ACHN (cell line): ENCODE data around the gene IL32.
"Not testable (repeated sequence)": the region's sequence is repeated elsewhere in the genome, so short reads cannot be mapped to it uniquely, and the experiment has no call there.

Experiments used
- DNase-seq: peaks from one replicate; pipeline ENCODE4 v3.0.0-alpha.2; 2015
- in situ Hi-C: cut with HindIII; loops from 2 replicates; pipeline ENCODE4 v1.10.0; 2017; ENCODE audit warnings: low sequenced_read_pairs, low pct_ligation_motif_present, low pct_unique_long_range_greater_than_20kb

The IL32 gene

DNA sequence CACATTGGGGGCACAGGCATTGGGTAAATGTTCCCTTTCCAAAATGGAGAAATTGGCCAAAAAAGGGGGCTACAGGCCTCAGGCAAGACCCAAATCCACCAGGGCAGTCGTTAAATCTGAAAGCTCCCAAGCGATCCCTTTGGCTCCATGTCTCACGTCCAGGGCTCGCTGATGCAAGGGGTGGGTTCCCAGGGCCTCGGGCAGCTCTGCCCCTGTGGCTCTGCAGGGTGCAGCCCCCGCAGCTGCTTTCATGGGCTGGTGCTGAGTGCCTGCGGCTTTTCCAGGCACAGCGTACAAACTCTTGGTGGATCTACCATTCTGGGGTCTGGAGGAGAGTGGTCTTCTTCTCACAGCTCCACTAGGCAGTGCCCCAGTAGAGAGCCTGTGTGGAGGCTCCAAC lies 18.0 kb downstream of the IL32 start:
- DNase-seq, in situ Hi-C loops: not testable (repeated sequence)

DNA sequence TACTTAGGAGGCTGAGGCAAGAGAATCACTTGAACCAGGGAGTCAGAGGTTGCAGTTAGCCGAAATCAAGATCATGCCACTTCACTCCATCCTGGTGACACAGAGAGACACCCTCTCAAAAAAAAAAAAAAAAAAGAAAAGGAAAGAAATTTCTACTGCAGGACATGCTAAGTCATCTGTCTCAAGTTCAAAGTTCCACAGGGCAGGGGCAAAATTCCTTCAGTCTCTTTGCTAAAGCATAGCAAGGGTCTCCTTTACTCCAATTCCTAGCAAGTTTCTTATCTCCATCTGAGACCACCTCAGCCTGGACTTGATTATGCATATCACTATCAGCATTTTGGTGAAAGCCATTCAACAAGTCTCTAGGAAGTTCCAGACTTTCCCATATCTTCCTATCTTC lies 19.1 kb downstream of the IL32 start:
- in situ Hi-C loops: no loop called here
- DNase-seq: no peak

DNA sequence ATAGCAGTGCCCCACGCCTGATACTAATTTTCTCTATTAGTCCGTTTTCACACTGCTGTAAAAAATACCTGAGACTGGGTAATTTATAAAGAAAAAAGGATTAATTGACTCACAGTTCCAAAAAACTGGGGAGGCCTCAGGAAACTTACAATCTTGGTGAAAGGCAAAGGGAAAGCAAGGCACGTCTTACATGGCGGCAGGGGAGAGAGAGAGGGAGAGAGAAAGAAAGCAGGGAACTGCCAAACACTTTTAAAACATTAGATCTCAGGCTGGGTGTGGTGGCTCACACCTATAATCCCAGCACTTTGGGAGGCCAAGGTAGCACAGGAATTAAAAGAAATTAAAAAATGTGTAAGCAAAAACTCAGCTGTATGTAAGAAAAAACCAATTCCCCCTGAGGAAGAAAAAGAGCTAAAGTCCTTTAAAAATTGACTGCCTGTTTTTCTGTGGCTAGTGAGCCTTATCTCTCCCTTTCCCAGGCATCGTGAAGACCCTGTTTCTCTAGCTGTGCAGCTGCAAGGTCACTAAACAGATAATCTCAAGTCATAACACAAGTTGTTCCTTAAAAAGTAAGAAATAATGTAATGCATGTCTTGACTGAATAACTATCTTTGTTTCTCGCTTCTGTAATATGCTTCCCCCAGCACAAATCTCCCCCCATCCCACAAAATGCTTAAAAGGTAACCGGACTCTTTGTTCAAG lies 19.7 kb downstream of the IL32 start:
- in situ Hi-C loops: no loop called here
- DNase-seq: no peak

DNA sequence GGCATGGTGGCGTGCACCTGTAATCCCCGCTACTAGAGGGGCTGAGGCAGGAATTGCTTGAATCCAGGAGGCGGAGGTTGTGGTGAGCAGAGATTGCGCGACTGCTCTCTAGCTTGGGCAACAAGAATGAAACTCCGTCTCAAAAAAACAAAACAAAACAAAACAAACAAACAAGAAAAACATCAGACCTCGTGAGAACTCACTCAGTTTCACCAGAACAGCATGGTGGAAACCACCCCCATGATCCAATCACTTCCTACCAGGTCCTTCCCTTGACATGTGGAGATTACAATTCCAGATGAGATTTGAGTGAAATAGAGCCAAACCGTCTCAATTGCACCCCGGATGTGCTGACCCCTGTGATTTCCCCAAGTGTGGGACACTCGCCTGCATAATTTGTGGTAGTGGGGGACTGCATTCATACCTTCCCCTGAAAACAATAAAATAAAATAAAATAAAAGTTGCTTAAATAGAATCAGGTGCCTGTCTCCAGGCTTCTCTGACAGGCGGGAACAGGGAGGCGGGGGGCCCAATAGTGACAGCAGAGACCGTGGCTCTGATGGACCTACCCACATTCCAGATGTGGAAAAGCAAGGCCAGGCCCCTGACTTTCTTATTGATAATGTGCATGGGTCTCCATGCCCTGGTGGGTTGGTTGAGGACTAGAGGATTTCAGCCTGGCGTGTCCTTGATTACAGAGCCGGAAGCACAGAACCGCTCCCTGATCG lies 20.6 kb downstream of the IL32 start:
- in situ Hi-C loops: no loop called here
- DNase-seq: no peak

DNA sequence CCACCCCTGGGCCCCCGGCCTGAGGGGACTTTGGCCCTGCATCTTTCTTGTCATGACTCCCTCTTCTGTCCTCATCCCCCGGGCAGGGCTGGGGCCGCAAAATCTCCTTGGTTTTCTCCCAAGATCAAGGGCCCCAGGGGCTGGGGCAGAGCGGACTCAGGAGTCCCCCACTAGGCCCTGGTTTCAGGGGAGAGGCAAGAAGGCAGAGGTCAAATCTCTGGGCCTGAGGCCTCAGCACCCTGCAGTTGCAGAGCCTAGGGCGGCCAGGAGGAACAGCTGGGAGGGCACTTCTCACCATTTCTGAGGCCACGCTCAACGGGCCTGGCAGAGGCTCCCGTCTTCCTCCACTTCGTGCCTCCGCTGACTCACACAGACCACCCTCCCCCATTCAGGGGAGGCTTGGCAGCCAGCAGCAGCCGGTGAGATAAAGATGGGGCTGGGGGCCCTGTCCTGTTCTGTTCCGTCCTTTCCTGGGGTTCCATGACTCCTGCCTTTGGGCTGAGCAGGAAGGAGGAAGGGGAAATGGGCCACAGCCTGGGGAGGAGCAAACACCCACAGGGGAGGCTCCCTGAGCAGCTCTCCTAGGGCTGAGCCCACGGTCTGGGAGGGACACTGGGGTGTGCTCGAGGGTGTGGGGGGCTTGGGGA lies 21.3 kb downstream of the IL32 start:
- in situ Hi-C loops: no loop called here
- no peak for DNase-seq

DNA sequence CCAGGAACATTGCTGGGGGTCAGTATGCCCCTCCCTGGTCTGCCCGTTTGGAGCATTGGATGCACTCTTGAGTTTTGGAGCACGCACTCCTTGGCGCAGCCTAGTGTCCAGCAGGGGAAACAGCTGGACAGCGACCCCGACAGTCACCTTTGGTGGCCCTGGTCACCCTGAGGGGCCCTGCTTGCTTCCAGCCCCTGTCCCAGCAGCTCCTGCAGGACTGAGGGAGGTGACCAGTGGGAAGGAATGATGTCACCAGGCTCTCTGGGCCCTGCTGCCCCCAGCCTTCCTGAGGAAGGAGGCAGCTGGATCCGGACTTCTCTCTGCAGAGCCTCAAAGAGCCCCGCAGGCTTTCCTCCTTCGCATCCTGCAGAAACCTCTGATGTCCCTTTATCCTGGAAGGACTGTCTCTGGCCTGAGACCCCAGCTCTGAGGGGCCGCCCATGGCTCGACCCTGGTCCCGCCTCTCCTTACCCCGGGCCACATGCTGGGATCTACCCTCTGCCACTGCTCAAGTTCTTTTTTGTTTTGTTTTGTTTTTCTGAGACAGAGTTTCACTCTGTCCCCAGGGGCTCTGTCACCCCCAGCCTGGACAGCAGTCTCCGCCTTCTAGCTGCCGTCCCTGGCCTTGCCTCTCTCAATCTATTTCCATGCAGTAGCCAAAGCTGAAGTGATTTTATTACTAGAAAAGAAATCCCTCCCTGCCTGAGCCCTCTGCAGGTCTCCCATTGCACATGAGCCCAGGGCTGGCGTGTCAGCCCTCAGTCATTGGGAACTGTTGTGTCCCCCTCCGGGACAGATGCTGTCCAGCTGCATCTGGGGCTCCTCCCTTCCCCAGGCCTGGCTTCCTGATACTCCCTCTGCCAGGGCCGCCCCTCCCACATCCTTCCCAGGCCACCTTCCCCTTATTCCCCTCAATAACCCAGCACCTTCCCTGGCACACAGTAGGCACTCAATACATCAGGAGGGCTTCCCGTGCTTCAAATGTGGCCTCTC lies 22.1 kb downstream of the IL32 start:
- in situ Hi-C loops: no loop called here

DNA sequence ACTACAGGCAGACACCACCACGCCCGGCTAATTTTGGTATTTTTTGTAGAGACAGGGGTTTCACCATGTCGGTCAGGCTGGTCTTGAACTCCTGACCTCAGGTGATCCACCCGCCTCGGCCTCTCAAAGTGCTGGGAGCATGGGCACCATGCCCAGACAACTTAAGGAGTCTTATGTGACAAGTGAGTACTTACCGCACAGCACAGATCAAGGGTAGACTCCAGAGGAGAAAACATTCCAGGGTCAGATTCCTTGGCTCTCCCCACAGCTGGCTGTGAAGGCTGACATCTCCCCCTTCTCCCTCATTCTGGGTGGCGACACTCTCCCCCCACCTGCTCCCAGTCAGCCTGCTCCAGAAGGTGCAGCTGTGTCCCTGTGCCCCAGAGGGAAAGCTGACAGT lies 23.0 kb downstream of the IL32 start:
- DNase-seq: no peak
- in situ Hi-C loops: no loop called here

More for the DNA sequence above, 22.1 kb downstream of the IL32 start:
- DNase-seq: peak; percentile 22

DNA sequence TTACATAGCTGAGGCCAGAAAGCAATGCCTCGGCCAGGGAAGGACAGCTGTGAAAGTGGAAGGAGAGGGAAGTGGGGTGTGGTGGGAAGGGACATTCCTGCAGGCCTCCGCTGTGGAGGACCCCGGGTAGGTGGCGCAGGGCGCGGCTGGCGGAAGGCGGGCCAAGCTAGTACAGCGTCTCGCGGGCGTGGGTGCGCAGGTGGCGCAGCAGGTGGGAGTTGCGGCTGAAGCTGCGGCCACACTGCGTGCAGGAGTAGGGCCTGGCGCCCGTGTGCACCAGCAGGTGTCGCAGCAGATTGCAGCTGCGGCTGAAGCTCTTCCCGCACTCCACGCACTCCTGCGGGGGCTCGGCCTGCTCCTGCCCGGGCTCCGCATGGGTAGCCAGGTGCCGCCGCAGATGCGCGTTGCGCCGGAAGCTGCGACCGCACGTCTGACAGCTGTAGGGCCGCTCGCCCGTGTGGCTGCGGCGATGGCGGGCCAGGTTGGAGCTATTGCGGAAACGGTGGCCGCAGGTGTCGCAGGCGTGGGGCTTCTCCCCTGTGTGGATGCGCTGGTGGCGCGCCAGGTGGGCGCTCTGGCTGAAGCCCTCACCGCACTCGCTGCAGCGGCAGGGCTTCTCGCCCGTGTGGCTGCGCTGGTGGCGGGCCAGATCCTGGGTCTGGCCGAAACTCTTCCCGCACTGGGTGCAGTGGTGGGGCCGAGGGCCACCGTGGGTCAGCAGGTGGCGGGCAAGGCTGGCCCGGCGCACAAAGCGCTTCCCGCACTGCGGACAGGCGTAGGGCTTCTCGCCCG lies 23.7 kb downstream of the IL32 start:
- in situ Hi-C loops: no loop called here
- DNase-seq: no peak

DNA sequence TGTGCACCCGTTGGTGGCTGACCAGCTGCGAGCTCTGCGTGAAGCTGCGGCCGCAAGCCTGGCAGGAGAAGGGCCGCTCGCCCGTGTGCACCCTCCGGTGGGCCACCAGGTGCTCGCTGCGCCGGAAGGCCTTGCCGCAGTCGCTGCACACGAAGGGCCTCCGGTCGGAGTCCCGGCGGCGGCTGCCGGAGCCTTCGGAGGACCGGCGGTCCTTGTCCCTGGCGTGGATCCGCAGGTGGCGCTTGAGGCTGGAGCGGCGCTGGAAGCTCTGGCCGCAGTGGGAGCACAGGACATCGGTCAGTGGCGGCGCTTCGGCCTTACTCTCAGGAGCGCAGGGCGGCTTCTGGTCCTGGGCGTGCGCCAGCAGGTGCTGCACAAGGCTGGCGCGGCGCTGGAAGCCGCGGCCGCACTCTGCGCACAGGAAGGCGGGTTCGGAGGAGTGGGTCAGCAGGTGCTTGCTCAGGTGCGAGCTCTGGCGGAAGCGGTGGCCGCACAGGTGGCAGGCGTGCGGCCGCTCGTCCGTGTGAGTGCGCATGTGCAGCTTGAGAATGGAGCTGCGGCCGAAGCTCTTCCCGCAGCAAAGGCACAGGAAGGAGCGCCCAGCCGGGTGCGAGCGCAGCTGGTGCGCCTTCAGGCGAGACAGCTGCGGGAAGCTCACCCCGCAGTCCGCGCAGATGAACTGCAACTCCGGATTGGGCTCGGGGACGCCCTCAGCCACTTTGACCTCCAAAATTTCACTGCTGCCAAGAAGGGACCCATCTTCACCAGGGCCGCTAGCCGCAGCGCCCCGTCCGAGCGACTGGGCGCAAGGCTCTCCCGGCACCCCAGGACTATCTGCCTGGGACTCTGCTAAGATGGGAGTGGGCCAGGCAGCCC lies 24.5 kb downstream of the IL32 start:
- in situ Hi-C loops: no loop called here
- DNase-seq: no peak

DNA sequence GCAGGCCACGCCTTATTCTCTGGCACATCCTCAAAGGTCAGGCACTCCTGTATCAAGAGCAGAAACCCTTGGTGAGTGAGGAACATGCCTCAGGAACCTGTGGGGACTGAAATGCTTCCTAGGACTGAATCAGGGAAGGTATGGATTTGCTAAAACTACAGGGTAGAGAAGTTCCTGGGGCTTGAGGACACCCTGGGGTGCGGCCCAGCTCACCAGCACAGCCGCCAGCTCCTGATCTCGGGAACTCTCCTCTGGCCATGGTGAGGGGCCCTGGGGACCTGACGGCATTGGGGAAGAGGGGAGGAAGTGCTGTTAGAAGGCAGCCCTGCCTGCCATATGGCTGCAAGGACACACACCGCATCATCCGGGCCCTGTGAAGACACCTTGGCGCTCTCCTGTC lies 26.1 kb downstream of the IL32 start:
- no peak for DNase-seq
- in situ Hi-C loops: no loop called here

DNA sequence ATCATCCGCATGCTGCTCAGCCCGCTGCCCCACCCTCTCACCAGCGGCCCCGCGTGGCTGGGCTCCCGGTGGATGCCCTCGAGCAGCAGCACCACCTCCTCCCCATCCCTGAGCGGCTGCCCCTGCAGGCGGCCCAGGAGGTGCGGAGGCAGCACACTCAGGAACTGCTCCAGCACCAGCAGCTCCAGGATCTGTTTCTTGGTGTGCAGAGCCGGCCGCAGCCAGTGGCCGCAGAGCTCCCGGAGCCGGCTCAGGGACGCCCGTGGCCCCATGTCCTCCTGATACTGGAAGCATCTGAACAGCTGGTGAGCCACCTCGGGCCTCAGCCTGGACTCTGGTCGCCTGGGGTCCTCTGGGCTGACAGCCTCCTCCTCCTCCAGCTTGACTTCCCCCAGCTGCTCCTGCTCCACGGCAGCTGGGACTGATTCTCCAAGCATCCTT lies 27.1 kb downstream of the IL32 start:
- in situ Hi-C loops: no loop called here
- no peak for DNase-seq

DNA sequence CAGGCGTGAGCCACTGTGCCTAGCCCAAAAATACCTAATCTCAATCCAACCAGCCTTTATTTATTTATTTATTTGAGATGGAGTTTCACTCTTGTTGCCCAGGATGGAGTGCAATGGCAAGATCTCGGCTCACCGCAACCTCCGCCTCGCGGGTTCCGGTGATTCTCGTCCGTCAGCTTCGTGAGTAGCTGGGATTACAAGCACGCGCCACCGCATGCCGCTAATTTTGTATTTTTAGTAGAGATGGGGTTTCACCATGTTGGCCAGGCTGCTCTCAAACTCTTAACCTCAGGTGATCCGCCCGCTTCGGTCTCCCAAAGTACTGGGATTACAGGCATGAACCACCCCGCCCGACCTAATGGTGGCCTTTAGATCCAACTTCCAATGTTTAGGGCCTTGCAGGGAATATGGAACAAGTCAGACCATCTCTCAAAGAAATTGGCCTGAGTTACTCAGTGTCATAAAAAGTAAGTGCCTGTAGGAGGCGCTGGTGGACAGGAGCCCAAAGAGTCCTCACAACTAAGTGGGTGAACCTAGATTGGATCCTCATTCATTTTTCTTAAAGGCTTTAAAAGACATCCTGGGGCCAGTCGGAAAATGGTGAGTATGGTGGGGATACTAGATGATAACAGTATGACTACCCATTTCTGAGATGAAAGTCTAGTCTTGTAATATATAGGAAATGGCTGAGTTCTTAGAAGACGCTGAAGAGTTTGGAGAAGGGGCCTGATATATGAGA lies 29.0 kb downstream of the IL32 start:
- peak; percentile 71 for DNase-seq
- in situ Hi-C loops: no loop called here

DNA sequence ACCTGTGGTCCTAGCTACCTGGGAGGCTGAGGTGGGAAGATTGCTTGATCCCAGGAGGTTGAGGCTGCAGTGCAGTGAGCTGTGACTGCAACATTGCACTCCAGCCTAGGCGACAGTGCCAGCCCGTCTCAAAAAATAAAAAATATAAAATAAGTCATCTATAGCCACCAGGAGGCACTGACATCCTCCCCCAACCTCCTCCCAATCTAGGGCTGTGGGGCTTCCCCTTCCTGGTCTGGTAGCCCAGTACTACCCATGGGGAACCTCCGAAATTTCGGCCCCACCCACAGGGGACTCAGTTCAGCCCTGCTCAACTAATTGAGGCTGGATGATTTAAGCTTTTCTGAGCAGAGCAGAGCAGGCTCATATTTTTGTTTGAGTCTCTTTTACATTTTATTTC lies 30.4 kb downstream of the IL32 start:
- peak; percentile 58 for DNase-seq

DNA sequence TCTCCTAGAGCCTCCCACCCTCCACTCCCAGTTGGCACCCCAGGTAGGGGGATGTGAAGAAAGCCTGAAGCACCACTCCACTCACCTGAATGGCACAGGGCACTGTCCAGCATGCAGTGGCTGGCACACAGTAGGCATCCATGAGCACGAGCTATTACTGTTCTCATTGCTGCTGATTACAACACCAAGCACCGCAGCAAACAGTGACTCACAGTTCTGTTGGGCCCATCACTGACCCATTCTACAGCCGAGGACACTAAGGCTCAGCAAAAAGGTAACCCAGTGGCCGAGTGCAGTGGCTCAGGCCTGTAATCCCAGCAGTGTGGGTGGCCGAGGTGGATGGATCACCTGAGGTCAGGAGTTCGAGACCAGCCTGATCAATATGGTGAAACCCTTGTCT lies 30.9 kb downstream of the IL32 start:
- in situ Hi-C loops: no loop called here
- DNase-seq: no peak

More for the DNA sequence above, 30.4 kb downstream of the IL32 start:
- in situ Hi-C loops: no loop called here

DNA sequence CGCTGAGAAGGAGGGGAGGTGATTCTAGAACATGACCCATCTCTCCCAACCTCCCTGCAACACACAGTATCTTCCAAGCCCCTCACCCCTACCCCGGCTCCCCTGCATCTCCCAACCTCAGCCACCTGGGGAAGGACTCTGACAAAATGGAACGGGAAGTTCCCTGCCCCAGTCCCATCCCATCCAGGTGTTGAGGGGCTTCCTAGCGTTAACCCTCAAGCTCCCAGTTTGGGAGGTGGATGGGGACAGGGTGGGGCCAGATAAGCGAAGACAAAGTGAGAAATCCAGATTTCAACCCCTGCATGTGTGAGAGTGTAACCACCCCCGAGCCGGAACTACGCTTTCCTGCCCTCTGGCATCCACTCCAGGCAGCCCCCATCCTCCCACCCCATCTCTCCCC lies 31.8 kb downstream of the IL32 start:
- in situ Hi-C loops: no loop called here
- no peak for DNase-seq
